Measurements from ENCODE around the gene LRIG2. TPM values are rescaled to one million over a fixed set of nuclear protein-coding genes. Genes with fewer than 3 reads are reported as not detected.
"Not testable (repeated sequence)": the region's sequence is repeated elsewhere in the genome, so short reads cannot be mapped to it uniquely, and the experiment has no call there.

The LRIG2 gene
- total and polyA plus RNA-seq, 2 donors (not counting 3 experiments of a cell fraction or from before 2014, with no cell fraction given), result 8.4 to 20.1 TPM

DNA sequence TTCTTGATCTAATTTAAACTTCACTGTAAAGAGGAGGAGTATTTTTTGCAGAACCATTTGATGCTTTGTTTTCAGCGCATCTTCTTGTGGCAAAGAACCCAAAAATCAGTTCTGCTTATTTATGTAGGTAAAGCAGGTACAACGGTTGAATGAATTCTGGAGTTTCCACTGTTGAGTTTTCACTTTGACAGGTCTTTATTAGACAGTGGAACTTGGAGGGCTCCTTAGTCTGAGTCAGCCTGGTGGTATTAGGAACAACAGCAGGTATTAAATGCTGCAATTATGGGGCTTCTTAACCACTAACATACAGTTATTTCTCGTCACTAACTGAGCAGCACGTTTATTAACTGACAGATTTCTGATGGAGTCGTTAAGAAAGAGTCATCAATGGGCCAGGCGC lies 1.2 kb downstream of the LRIG2 start:
- H3K27me3 ChIP-seq (ENCODE audit: control insufficient read depth in 2 of 2, insufficient read depth in 2 of 2, low read length in 2 of 2), result no peaks in the 10 kb centered on the region
- dilution Hi-C loops (cut with MboI; ENCODE audit: extremely low pct_ligation_motif_present, low sequenced_read_pairs) (no loop called here), intact Hi-C loops (cut with micrococcal nuclease) (loop anchor here (5.0 kb wide), 2 partner anchors 137 to 682 kb away; no protein-coding TSS in a partner anchor)
- TF ChIP-seq POLR2AphosphoS5 (IDR thresholded peaks at IDR 0.05; ENCODE audit: insufficient read depth, low read depth, low read length), result no peak
- TF ChIP-seq, protein P1, sequence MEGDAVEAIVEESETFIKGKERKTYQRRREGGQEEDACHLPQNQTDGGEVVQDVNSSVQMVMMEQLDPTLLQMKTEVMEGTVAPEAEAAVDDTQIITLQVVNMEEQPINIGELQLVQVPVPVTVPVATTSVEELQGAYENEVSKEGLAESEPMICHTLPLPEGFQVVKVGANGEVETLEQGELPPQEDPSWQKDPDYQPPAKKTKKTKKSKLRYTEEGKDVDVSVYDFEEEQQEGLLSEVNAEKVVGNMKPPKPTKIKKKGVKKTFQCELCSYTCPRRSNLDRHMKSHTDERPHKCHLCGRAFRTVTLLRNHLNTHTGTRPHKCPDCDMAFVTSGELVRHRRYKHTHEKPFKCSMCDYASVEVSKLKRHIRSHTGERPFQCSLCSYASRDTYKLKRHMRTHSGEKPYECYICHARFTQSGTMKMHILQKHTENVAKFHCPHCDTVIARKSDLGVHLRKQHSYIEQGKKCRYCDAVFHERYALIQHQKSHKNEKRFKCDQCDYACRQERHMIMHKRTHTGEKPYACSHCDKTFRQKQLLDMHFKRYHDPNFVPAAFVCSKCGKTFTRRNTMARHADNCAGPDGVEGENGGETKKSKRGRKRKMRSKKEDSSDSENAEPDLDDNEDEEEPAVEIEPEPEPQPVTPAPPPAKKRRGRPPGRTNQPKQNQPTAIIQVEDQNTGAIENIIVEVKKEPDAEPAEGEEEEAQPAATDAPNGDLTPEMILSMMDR (IDR thresholded peaks at IDR 0.05; ENCODE audit: extremely low read depth in 1 of 2, insufficient read depth in 1 of 2, low read depth in 1 of 2, low read length in 2 of 2), result no peak
- no peak for TF ChIP-seq POLR2A (IDR thresholded peaks at IDR 0.05; ENCODE audit: low read depth, low read length)
- TF ChIP-seq GATA2 (IDR thresholded peaks at IDR 0.05; ENCODE audit: insufficient read depth, insufficient read length, low read depth, low read length), result no peak
- no peak for TF ChIP-seq EZH2 (IDR thresholded peaks at IDR 0.05; ENCODE audit: borderline replicate concordance, low read depth, low read length, severe bottlenecking)
- no peak for TF ChIP-seq FOS (IDR thresholded peaks at IDR 0.05; ENCODE audit: borderline replicate concordance, insufficient read depth, low read length)
- TF ChIP-seq JUN (IDR thresholded peaks at IDR 0.05; ENCODE audit: borderline replicate concordance, insufficient read depth, insufficient read length, low read depth), result no peak
- TF ChIP-seq MAX (IDR thresholded peaks at IDR 0.05; ENCODE audit: insufficient read depth, insufficient read length), result no peak
- no peak for TF ChIP-seq MYC (IDR thresholded peaks at IDR 0.05; ENCODE audit: low read depth, low read length)
- peaks cover 11% of the 10 kb centered on the region for H3K4me1 ChIP-seq (ENCODE audit: control insufficient read depth, extremely low read depth, insufficient read depth, low read length)
- peak overlapping the region; percentile 59 to 96 (median 69) for H3K4me3 ChIP-seq (replicated peaks in 1 of 3; ENCODE audit: insufficient read depth in 1 of 3, low read depth in 1 of 3, low read length in 3 of 3)
- ChIA-PET CTCF (interaction anchor here (2.2 to 3.1 kb wide), 8 partner anchors 17 to 357 kb away, joined by 8 to 87 read pairs (median 51); partner anchors contain the start of gene PPM1J), POLR2A (interaction anchor here (2.1 kb wide), 1 partner anchor 31 kb away, joined by 11 read pairs; no protein-coding TSS in a partner anchor)
- DNase-seq (ENCODE audit: low read depth, low spot score) (peak; percentile 36), FAIRE-seq (no peak)
- H3K36me3 ChIP-seq (ENCODE audit: control insufficient read depth in 2 of 2, extremely low read depth in 1 of 2, insufficient read depth in 2 of 2, low read length in 2 of 2), result no peaks in the 10 kb centered on the region
- peak overlapping the region; percentile 82 for H3K9ac ChIP-seq (replicated peaks; ENCODE audit: extremely low read depth, insufficient read depth, low read length)
- no peak overlapping the region for H2AFZ ChIP-seq (ENCODE audit: low read depth, low read length)
- no TSS peak for BruUV-seq (replicated peaks)
- peaks cover 45% of the 10 kb centered on the region for H3K79me2 ChIP-seq (ENCODE audit: control insufficient read depth, insufficient read depth, low read length)
- no peak overlapping the region for H3K27ac ChIP-seq (ENCODE audit: insufficient read depth, low read depth, low read length)
- no peaks in the 10 kb centered on the region for H3K9me1 ChIP-seq (replicated peaks; ENCODE audit: control insufficient read depth, extremely low read depth, insufficient read depth, low read length)
- peak overlapping the region; percentile 96 for H3K4me2 ChIP-seq (ENCODE audit: insufficient read depth, low read length)
- no peaks in the 10 kb centered on the region for H3K9me3 ChIP-seq (replicated peaks; ENCODE audit: control insufficient read depth, insufficient read depth, low read length)
- peaks cover 4% of the 10 kb centered on the region for H4K20me1 ChIP-seq (replicated peaks; ENCODE audit: control insufficient read depth, extremely low read depth, insufficient read depth, low read length)

DNA sequence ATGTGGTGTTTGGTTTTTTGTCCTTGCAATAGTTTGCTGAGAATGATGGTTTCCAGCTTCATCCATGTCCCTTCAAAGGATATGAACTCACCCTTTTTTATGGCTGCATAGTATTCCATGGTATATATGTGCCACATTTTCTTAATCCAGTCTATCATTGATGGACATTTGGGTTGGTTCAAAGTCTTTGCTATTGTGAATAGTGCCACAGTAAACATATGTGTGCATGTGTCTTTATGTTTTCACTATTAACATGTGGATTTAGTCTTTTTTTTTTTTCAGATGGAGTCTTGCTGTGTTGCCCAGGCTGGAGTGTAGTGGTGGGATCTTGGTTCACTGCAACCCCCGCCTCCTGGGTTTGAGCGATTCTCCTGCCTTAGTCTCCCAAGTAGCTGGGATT lies 5.0 kb downstream of the LRIG2 start:
- H2AFZ ChIP-seq (ENCODE audit: low read depth, low read length); intact Hi-C loops (cut with micrococcal nuclease); H3K36me3 ChIP-seq (ENCODE audit: control insufficient read depth in 2 of 2, extremely low read depth in 1 of 2, insufficient read depth in 2 of 2, low read length in 2 of 2); CTCF ChIA-PET; H4K20me1 ChIP-seq (replicated peaks; ENCODE audit: control insufficient read depth, extremely low read depth, insufficient read depth, low read length); DNase-seq (ENCODE audit: low read depth, low spot score); H3K27me3 ChIP-seq (ENCODE audit: control insufficient read depth in 2 of 2, insufficient read depth in 2 of 2, low read length in 2 of 2); FAIRE-seq; H3K4me1 ChIP-seq (ENCODE audit: control insufficient read depth, extremely low read depth, insufficient read depth, low read length); H3K4me2 ChIP-seq (ENCODE audit: insufficient read depth, low read length); H3K9me3 ChIP-seq (replicated peaks; ENCODE audit: control insufficient read depth, insufficient read depth, low read length); H3K4me3 ChIP-seq (replicated peaks in 1 of 3; ENCODE audit: insufficient read depth in 1 of 3, low read depth in 1 of 3, low read length in 3 of 3); H3K27ac ChIP-seq (ENCODE audit: insufficient read depth, low read depth, low read length); dilution Hi-C loops (cut with MboI; ENCODE audit: extremely low pct_ligation_motif_present, low sequenced_read_pairs); BruUV-seq (replicated peaks); H3K9ac ChIP-seq (replicated peaks; ENCODE audit: extremely low read depth, insufficient read depth, low read length); POLR2A ChIA-PET; H3K9me1 ChIP-seq (replicated peaks; ENCODE audit: control insufficient read depth, extremely low read depth, insufficient read depth, low read length): not testable (repeated sequence)
- H3K79me2 ChIP-seq (ENCODE audit: control insufficient read depth, insufficient read depth, low read length), result peaks cover 71% of the 10 kb centered on the region
